DND-41 (cell line): ENCODE results near the gene PLD5.

Experiments used
- ATAC-seq: fragments of 200-7000 bp; cut with Tn5 transposase; 3 replicates; pipeline ENCODE4 v1.9.1; 2021; ENCODE audit warnings: low read depth; ENCODE audit not compliant: insufficient read depth
- DNase-seq: peaks from one replicate; pipeline ENCODE4 v3.0.0-alpha.2; 2020
- H2AFZ ChIP-seq: 2 replicates; pipeline ENCODE4 v1.6.0; 2012; ENCODE audit warnings: low read depth, low read length
- H3K27ac ChIP-seq: 2 replicates; pipeline ENCODE4 v1.5.1; 2012; ENCODE audit warnings: low read length, inconsistent platforms
- H3K27me3 ChIP-seq: fragments of 200-600 bp; sonication (generic); 2 replicates; pipeline ENCODE4 v1.6.0; 2012; ENCODE audit warnings: low read length, mild to moderate bottlenecking, inconsistent platforms; ENCODE audit not compliant: insufficient read depth, poor library complexity
- H3K36me3 ChIP-seq: 2 replicates; pipeline ENCODE4 v1.5.1; 2012; ENCODE audit warnings: low read length, inconsistent platforms; ENCODE audit not compliant: insufficient read depth
- H3K4me1 ChIP-seq: 2 replicates; pipeline ENCODE4 v1.5.1; 2012; ENCODE audit warnings: mild to moderate bottlenecking, low read length; ENCODE audit not compliant: insufficient read depth
- H3K4me2 ChIP-seq: 2 replicates; pipeline ENCODE4 v1.6.0; 2012; ENCODE audit warnings: mild to moderate bottlenecking, moderate library complexity, low read length, inconsistent platforms; ENCODE audit not compliant: insufficient read depth
- H3K4me3 ChIP-seq, 2 experiments: fragments of 200-600 bp in 1 of 2; shearing (Covaris generic) in 1 of 2; 2 replicates each; pipeline ENCODE4 v1.5.1; 2012 to 2016; ENCODE audit warnings: inconsistent platforms in 2 of 2, low read length in 2 of 2, mild to moderate bottlenecking in 2 of 2, low read depth in 1 of 2, moderate library complexity in 1 of 2
- H3K79me2 ChIP-seq: 2 replicates; pipeline ENCODE4 v1.6.0; 2012; ENCODE audit warnings: low read length, inconsistent platforms; ENCODE audit not compliant: insufficient read depth
- H3K9ac ChIP-seq: 2 replicates; pipeline ENCODE4 v1.6.0; 2012; ENCODE audit warnings: low read depth, mild to moderate bottlenecking, inconsistent platforms, low read length, moderate library complexity
- H3K9me3 ChIP-seq: 2 replicates; pipeline ENCODE4 v1.5.1; 2012; ENCODE audit warnings: low read length, moderate library complexity, mild to moderate bottlenecking, inconsistent platforms; ENCODE audit not compliant: insufficient read depth, severe bottlenecking
- H4K20me1 ChIP-seq: 2 replicates; pipeline ENCODE4 v1.6.0; 2012; ENCODE audit warnings: low read length; ENCODE audit not compliant: insufficient read depth
- EZH2 ChIP-seq: IDR thresholded peaks from 3 replicates; pipeline ENCODE4 v1.6.1; 2012; ENCODE audit warnings: borderline replicate concordance, low read depth, mild to moderate bottlenecking, moderate library complexity, low read length, inconsistent platforms; ENCODE audit not compliant: severe bottlenecking
- TF ChIP-seq, protein P1 (sequence below): IDR thresholded peaks from 2 replicates; pipeline ENCODE4 v1.5.1; 2012; ENCODE audit warnings: borderline replicate concordance, low read length, moderate library complexity, mild to moderate bottlenecking; ENCODE audit not compliant: poor library complexity, severe bottlenecking; ENCODE audit errors: extremely low read depth

PLD5 gene

DNA sequence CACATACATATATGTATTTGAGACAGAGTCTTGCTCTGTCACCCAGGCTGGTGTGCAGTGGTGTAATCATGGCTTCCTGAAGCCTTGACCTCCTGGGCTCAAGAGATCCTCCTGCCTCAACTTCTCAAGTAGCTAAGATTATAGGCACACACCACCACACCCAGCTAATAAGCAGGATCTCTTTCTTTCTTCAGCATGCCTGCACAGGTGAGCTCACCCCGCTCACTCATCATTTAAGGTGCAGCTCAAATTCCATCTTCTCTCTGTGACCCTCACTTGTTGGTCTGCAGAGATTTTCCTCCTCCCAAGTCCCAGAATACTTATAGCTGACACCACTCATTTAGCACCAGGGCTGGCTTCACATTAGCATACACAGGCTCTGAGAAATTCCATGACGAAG lies 316.5 kb downstream of the PLD5 start:
- Histone ChIP-seq H3K9me3 (no peaks in the 10 kb centered on the region), H3K27me3 (no peaks in the 10 kb centered on the region), H3K9ac (no peak overlapping the region), H3K79me2 (no peaks in the 10 kb centered on the region), H4K20me1 (no peaks in the 10 kb centered on the region), H3K4me1 (no peaks in the 10 kb centered on the region), H3K36me3 (no peaks in the 10 kb centered on the region), H3K27ac (no peak overlapping the region), H3K4me2 (no peak overlapping the region), H2AFZ (no peak overlapping the region), H3K4me3 (no peak overlapping the region)
- ATAC-seq (no peak), DNase-seq (no peak)
- TF ChIP-seq, protein P1, sequence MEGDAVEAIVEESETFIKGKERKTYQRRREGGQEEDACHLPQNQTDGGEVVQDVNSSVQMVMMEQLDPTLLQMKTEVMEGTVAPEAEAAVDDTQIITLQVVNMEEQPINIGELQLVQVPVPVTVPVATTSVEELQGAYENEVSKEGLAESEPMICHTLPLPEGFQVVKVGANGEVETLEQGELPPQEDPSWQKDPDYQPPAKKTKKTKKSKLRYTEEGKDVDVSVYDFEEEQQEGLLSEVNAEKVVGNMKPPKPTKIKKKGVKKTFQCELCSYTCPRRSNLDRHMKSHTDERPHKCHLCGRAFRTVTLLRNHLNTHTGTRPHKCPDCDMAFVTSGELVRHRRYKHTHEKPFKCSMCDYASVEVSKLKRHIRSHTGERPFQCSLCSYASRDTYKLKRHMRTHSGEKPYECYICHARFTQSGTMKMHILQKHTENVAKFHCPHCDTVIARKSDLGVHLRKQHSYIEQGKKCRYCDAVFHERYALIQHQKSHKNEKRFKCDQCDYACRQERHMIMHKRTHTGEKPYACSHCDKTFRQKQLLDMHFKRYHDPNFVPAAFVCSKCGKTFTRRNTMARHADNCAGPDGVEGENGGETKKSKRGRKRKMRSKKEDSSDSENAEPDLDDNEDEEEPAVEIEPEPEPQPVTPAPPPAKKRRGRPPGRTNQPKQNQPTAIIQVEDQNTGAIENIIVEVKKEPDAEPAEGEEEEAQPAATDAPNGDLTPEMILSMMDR: no peak
- TF ChIP-seq EZH2: no peak

DNA sequence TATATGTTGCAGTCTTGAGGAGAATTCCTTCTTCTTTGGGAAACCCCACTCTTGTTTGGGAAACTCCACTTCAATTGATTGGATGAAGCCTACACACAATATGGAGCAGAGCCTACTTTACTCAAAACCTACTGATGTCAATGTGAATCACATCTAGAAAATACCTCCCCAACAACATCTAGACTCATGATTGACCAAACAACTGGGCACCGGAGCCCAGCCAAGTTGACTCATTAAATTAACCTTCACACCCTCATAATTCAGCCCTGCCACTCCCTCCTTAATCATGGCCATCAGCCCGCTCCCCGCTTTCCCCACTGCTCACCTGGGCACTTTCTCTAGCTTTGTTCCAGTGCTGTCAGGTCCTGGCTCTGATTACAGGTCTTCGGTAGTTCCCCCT lies 317.5 kb downstream of the PLD5 start:
- Histone ChIP-seq H3K27ac (no peak overlapping the region), H3K79me2 (no peaks in the 10 kb centered on the region), H2AFZ (no peak overlapping the region), H3K4me2 (no peak overlapping the region), H3K9ac (no peak overlapping the region), H3K9me3 (no peaks in the 10 kb centered on the region), H3K36me3 (no peaks in the 10 kb centered on the region), H4K20me1 (no peaks in the 10 kb centered on the region), H3K27me3 (no peaks in the 10 kb centered on the region), H3K4me3 (no peak overlapping the region), H3K4me1 (no peaks in the 10 kb centered on the region)
- ATAC-seq (no peak), DNase-seq (no peak)
- no peak for TF ChIP-seq EZH2
- TF ChIP-seq, protein P1: no peak

DNA sequence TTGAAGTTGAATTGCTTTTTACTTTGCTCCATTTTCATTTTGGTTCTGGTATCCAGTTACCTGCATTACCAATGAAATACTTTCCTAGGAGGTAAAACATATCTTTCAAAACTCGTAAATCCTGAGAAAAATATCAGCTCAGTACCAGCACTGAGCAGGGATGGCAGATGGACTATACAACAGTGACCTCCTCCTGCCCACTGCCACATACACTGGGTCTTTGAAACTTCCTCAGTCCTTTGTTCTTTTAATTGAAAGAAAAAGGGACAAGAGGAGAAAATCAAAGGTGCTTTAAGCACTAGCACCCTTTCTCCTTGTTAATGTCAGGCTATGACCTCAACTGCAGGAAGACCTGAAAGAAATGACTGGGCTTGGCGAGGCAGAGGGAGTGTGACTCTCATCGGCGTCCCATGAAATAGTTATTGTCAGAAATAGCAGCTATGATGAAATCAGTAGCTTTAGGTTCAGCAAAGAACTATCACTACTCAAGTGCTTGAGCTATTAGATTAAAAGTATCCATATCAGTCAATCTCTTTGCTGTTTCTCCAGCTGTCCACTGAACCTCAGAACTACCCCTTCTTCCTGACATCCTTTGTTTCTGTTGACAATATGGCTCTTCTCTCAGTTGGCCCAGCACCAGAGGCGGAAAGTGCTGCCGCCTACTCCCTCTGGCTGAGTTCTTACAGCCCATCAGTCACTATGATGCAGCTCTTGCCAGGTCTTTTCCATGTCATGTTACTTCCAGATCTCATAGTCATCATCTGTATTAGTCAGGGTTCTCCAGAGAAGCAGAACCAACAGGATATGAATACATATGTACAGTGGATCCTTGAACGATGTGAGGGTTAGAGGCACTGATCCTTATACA lies 318.6 kb downstream of the PLD5 start:
- no peak overlapping the region for H3K9ac ChIP-seq
- no peak for ATAC-seq

More for the DNA sequence above, 318.6 kb downstream of the PLD5 start:
- no peaks in the 10 kb centered on the region for H3K27me3 ChIP-seq
- no peaks in the 10 kb centered on the region for H3K4me1 ChIP-seq
- H3K4me3 ChIP-seq: no peak overlapping the region
- no peaks in the 10 kb centered on the region for H3K79me2 ChIP-seq
- TF ChIP-seq EZH2: no peak
- TF ChIP-seq, protein P1: no peak
- no peak for DNase-seq
- H3K36me3 ChIP-seq: no peaks in the 10 kb centered on the region
- no peak overlapping the region for H3K4me2 ChIP-seq
- H4K20me1 ChIP-seq: no peaks in the 10 kb centered on the region
- no peak overlapping the region for H2AFZ ChIP-seq
- H3K9me3 ChIP-seq: no peaks in the 10 kb centered on the region
- no peak overlapping the region for H3K27ac ChIP-seq
